Neural cell (in vitro differentiated cells): ENCODE data around the gene RHOA. TPM values are rescaled to one million over a fixed set of nuclear protein-coding genes. Genes with fewer than 3 reads are reported as not detected.

Source experiments
- H2AFZ ChIP-seq: fragments of 200-600, 300-800 bp; sonication (generic), shearing (Covaris generic); 2 replicates; pipeline ENCODE4 v1.6.0; 2014; ENCODE audit warnings: low read depth, mild to moderate bottlenecking, antibody characterized with exemption, low read length, moderate library complexity
- H3F3A ChIP-seq: fragments of 200-600 bp; shearing (Covaris generic); 2 replicates; pipeline ENCODE4 v1.6.1; 2016; ENCODE audit warnings: mild to moderate bottlenecking, moderate library complexity, mixed read lengths, antibody characterized with exemption, low read length; ENCODE audit not compliant: insufficient read depth, poor library complexity, severe bottlenecking
- H3K27ac ChIP-seq: fragments of 200-600, 300-800 bp; sonication (generic), shearing (Covaris generic); 2 replicates; pipeline ENCODE4 v1.5.1; 2014; ENCODE audit warnings: mild to moderate bottlenecking, low read length, moderate library complexity
- H3K27me3 ChIP-seq: fragments of 300-800, 200-600 bp; sonication (generic), shearing (Covaris generic); 2 replicates; pipeline ENCODE4 v1.6.0; 2014; ENCODE audit warnings: mild to moderate bottlenecking, low read depth, low read length, moderate library complexity; ENCODE audit not compliant: insufficient read depth
- H3K36me3 ChIP-seq: fragments of 300-800, 200-600 bp; sonication (generic), shearing (Covaris generic); 2 replicates; pipeline ENCODE4 v1.5.1; 2014; ENCODE audit warnings: mild to moderate bottlenecking, antibody characterized with exemption, low read length, moderate library complexity; ENCODE audit not compliant: insufficient read depth
- H3K4me2 ChIP-seq: fragments of 300-800, 200-600 bp; sonication (generic), shearing (Covaris generic); 2 replicates; pipeline ENCODE4 v1.6.0; 2014; ENCODE audit warnings: mild to moderate bottlenecking, low read length
- H3K4me3 ChIP-seq: fragments of 300-800, 200-600 bp; sonication (generic), shearing (Covaris generic); 2 replicates; pipeline ENCODE4 v1.5.1; 2014; ENCODE audit warnings: mild to moderate bottlenecking, low read length, moderate library complexity
- H3K79me2 ChIP-seq: fragments of 200-600 bp; shearing (Covaris generic); replicated peaks from 2 replicates; pipeline ENCODE4 v1.6.0; 2014; ENCODE audit warnings: mild to moderate bottlenecking, low read length, moderate library complexity; ENCODE audit not compliant: insufficient read depth
- H3K9ac ChIP-seq: fragments of 300-800, 200-600 bp; sonication (generic), shearing (Covaris generic); 2 replicates; pipeline ENCODE4 v1.6.1; 2016; ENCODE audit warnings: mild to moderate bottlenecking, low read length, mixed read lengths
- H3K9me2 ChIP-seq: fragments of 200-600 bp; shearing (Covaris generic); 2 replicates; pipeline ENCODE4 v1.6.1; 2016; ENCODE audit warnings: mild to moderate bottlenecking, low read length, mixed read lengths; ENCODE audit not compliant: insufficient read depth
- H3K9me3 ChIP-seq: fragments of 200-600, 300-800 bp; sonication (generic), shearing (Covaris generic); 2 replicates; pipeline ENCODE4 v1.6.1; 2016; ENCODE audit warnings: mild to moderate bottlenecking, mixed run types, low read length, moderate library complexity, mixed read lengths
- H4K20me1 ChIP-seq: fragments of 200-600 bp; shearing (Covaris generic); 2 replicates; pipeline ENCODE4 v1.6.1; 2016; ENCODE audit warnings: mild to moderate bottlenecking, mixed run types; ENCODE audit not compliant: insufficient read depth
- CTCF ChIP-seq: fragments of 450-650 bp; IDR thresholded peaks from 2 replicates; pipeline ENCODE4 v1.5.1; 2014; ENCODE audit warnings: antibody characterized with exemption, mild to moderate bottlenecking, moderate library complexity; ENCODE audit not compliant: poor library complexity, severe bottlenecking
- EP300 ChIP-seq: fragments of 450-650 bp; conservative IDR thresholded peaks from 2 replicates; pipeline ENCODE4 v1.6.1; 2014; ENCODE audit warnings: antibody characterized with exemption, mild to moderate bottlenecking, moderate library complexity; ENCODE audit not compliant: poor library complexity, severe bottlenecking
- EZH2 ChIP-seq: fragments of 200-600, 300-800 bp; shearing (Covaris generic), sonication (generic); IDR thresholded peaks from 2 replicates; pipeline ENCODE4 v1.6.1; 2014; ENCODE audit warnings: antibody characterized with exemption, low read length, borderline replicate concordance, mild to moderate bottlenecking; ENCODE audit not compliant: insufficient read depth, poor library complexity, severe bottlenecking
- MXI1 ChIP-seq: fragments of 450-650 bp; conservative IDR thresholded peaks from 2 replicates; pipeline ENCODE4 v1.6.1; 2014; ENCODE audit warnings: antibody characterized with exemption, mild to moderate bottlenecking; ENCODE audit not compliant: poor library complexity, severe bottlenecking
- POLR2AphosphoS5 ChIP-seq: IDR thresholded peaks from 2 replicates; pipeline ENCODE4 v1.6.1; 2012
- RAD21 ChIP-seq: fragments of 450-650 bp; conservative IDR thresholded peaks from 2 replicates; pipeline ENCODE4 v1.6.1; 2014; ENCODE audit warnings: antibody characterized with exemption, mild to moderate bottlenecking, moderate library complexity
- REST ChIP-seq: IDR thresholded peaks from 2 replicates; pipeline ENCODE4 v1.6.1; 2012; ENCODE audit warnings: borderline replicate concordance
- SMC3 ChIP-seq: fragments of 450-650 bp; conservative IDR thresholded peaks from 2 replicates; pipeline ENCODE4 v1.6.1; 2014; ENCODE audit warnings: antibody characterized with exemption, mild to moderate bottlenecking, moderate library complexity; ENCODE audit not compliant: poor library complexity
- TAF1 ChIP-seq: IDR thresholded peaks from 2 replicates; pipeline ENCODE4 v1.6.1; 2012; ENCODE audit warnings: low read depth
- polyA plus RNA-seq: library from polyadenylated mRNA; depleted of rRNA; stranded (reverse); fragments of >200 nt; gene quantifications from 2 replicates; pipeline ENCODE4 v1.2.3, GENCODE V29; 2014

Gene RHOA
- polyA plus RNA-seq, 1 donor from 2014 or later: 159 TPM

- Histone ChIP-seq H3K27ac (no peak overlapping the region), H3K27me3 (no peaks in the 10 kb centered on the region), H3K9me3 (no peaks in the 10 kb centered on the region), H3K79me2 (peaks cover 55% of the 10 kb centered on the region), H4K20me1 (no peaks in the 10 kb centered on the region), H3K9me2 (no peaks in the 10 kb centered on the region), H3K4me3 (no peak overlapping the region), H2AFZ (no peak overlapping the region), H3F3A (no peaks in the 10 kb centered on the region), H3K9ac (no peak overlapping the region), H3K4me2 (no peak overlapping the region), H3K36me3 (no peaks in the 10 kb centered on the region)
- TF ChIP-seq TAF1: no peak
- TF ChIP-seq REST: no peak
- no peak for TF ChIP-seq SMC3
- TF ChIP-seq EP300: no peak
- no peak for TF ChIP-seq CTCF
- no peak for TF ChIP-seq EZH2
- TF ChIP-seq MXI1: no peak
- no peak for TF ChIP-seq RAD21
- no peak for TF ChIP-seq POLR2AphosphoS5
These were observed 22.5 kb downstream of the RHOA start for GRCh38 chr3:49389297-49389696.

- Histone ChIP-seq H3K27me3 (no peaks in the 10 kb centered on the region), H3K79me2 (peaks cover 57% of the 10 kb centered on the region), H3F3A (no peaks in the 10 kb centered on the region), H3K36me3 (no peaks in the 10 kb centered on the region), H3K27ac (no peak overlapping the region), H3K9ac (no peak overlapping the region), H2AFZ (no peak overlapping the region), H3K9me3 (no peaks in the 10 kb centered on the region), H3K9me2 (no peaks in the 10 kb centered on the region), H4K20me1 (no peaks in the 10 kb centered on the region), H3K4me2 (no peak overlapping the region), H3K4me3 (no peak overlapping the region)
- TF ChIP-seq SMC3 (no peak), CTCF (no peak), REST (no peak), EP300 (no peak)
These were observed 23.4 kb downstream of the RHOA start for GRCh38 chr3:49388289-49388820.
